HG03060 (cell line): ENCODE results near the gene MRPL14.
"Not testable (repeated sequence)": the region's sequence is repeated elsewhere in the genome, so short reads cannot be mapped to it uniquely, and the experiment has no call there.

Experiments used
- ATAC-seq: cut with Tn5 transposase; IDR thresholded peaks from one replicate; pipeline ENCODE4 v1.9.1; 2021; ENCODE audit warnings: low read depth, moderate number of reproducible peaks; ENCODE audit not compliant: unreplicated experiment

MRPL14 gene

GRCh38 chr6:44150317-44150917, 23.2 kb upstream of the MRPL14 start:
- ATAC-seq, result no peak

GRCh38 chr6:44149369-44150012, 22.2 kb upstream of the MRPL14 start:
- no peak for ATAC-seq

- no peak for ATAC-seq
Observed at GRCh38 chr6:44148306-44148705, 21.1 kb upstream of the MRPL14 start.

GRCh38 chr6:44147256-44147655, 20.0 kb upstream of the MRPL14 start:
- ATAC-seq, result no peak

- ATAC-seq, result no peak
Observed at GRCh38 chr6:44146685-44147084, 19.4 kb upstream of the MRPL14 start.

GRCh38 chr6:44145839-44146238, 18.6 kb upstream of the MRPL14 start:
- ATAC-seq, result no peak

- ATAC-seq, result not testable (repeated sequence)
Observed at GRCh38 chr6:44144536-44144935, 17.3 kb upstream of the MRPL14 start.

GRCh38 chr6:44143731-44144130, 16.5 kb upstream of the MRPL14 start:
- no peak for ATAC-seq

- ATAC-seq, result no peak
Observed at GRCh38 chr6:44142835-44143234, 15.6 kb upstream of the MRPL14 start.

GRCh38 chr6:44139351-44139743, 12.1 kb upstream of the MRPL14 start:
- no peak for ATAC-seq

GRCh38 chr6:44138717-44139350, 11.6 kb upstream of the MRPL14 start:
- no peak for ATAC-seq

GRCh38 chr6:44135875-44136274, 8.6 kb upstream of the MRPL14 start:
- ATAC-seq, result no peak

GRCh38 chr6:44135173-44135758, 8.0 kb upstream of the MRPL14 start:
- ATAC-seq, result no peak

- ATAC-seq, result no peak
Observed at GRCh38 chr6:44133981-44134711, 6.9 kb upstream of the MRPL14 start.

- no peak for ATAC-seq
Observed at GRCh38 chr6:44133003-44133931, 6.0 kb upstream of the MRPL14 start.

- ATAC-seq, result no peak
Observed at GRCh38 chr6:44132476-44132875, 5.2 kb upstream of the MRPL14 start.

GRCh38 chr6:44131892-44132291, 4.6 kb upstream of the MRPL14 start:
- ATAC-seq, result no peak

- ATAC-seq, result no peak
Observed at GRCh38 chr6:44129841-44130322, 2.6 kb upstream of the MRPL14 start.

- no peak for ATAC-seq
Observed at GRCh38 chr6:44128020-44128917, 1.0 kb upstream of the MRPL14 start.
